H9 (cell line): Measurements from ENCODE around the gene CAVIN1. TPM values are rescaled to one million over a fixed set of nuclear protein-coding genes. Genes with fewer than 3 reads are reported as not detected.

Experiments
- DNase-seq: peaks from one replicate; pipeline ENCODE4 v3.0.0-alpha.2; 2017
- H2AFZ ChIP-seq: one replicate; pipeline ENCODE4 v1.6.1; 2013; ENCODE audit warnings: mild to moderate bottlenecking, low read length, control low read depth, moderate library complexity
- H2AK5ac ChIP-seq: 2 replicates; pipeline ENCODE4 v1.6.1; 2013; ENCODE audit warnings: low read length, control low read depth, mixed read lengths; ENCODE audit not compliant: insufficient read length
- H2BK120ac ChIP-seq: one replicate; pipeline ENCODE4 v1.6.1; 2013; ENCODE audit warnings: low read depth, mild to moderate bottlenecking, low read length, control low read depth, inconsistent platforms; ENCODE audit not compliant: poor library complexity, severe bottlenecking
- H2BK12ac ChIP-seq: 2 replicates; pipeline ENCODE4 v1.6.1; 2013; ENCODE audit warnings: low read length, control low read depth, mixed read lengths, low read depth; ENCODE audit not compliant: insufficient read length
- H2BK15ac ChIP-seq: 2 replicates; pipeline ENCODE4 v1.6.1; 2013; ENCODE audit warnings: low read depth, low read length, control low read depth
- H2BK20ac ChIP-seq: one replicate; pipeline ENCODE4 v1.6.1; 2013; ENCODE audit warnings: low read depth, mild to moderate bottlenecking, low read length, control low read depth, inconsistent platforms; ENCODE audit not compliant: poor library complexity, severe bottlenecking
- H2BK5ac ChIP-seq: 2 replicates; pipeline ENCODE4 v1.6.1; 2013; ENCODE audit warnings: low read length, control low read depth, mixed read lengths; ENCODE audit not compliant: insufficient read length
- H3K14ac ChIP-seq: 2 replicates; pipeline ENCODE4 v1.6.1; 2013; ENCODE audit warnings: low read length, control low read depth; ENCODE audit not compliant: insufficient read depth
- H3K18ac ChIP-seq: 2 replicates; pipeline ENCODE4 v1.6.1; 2013; ENCODE audit warnings: low read depth, mild to moderate bottlenecking, mixed read lengths, low read length, control low read depth; ENCODE audit not compliant: insufficient read length
- H3K23ac ChIP-seq: 2 replicates; pipeline ENCODE4 v1.6.1; 2013; ENCODE audit warnings: low read length, control low read depth, mixed read lengths, low read depth; ENCODE audit not compliant: insufficient read length
- H3K23me2 ChIP-seq: 2 replicates; pipeline ENCODE4 v1.6.1; 2013; ENCODE audit warnings: low read depth, mild to moderate bottlenecking, mixed read lengths, low read length, control low read depth; ENCODE audit not compliant: insufficient read length, poor library complexity, severe bottlenecking
- H3K27ac ChIP-seq: 2 replicates; pipeline ENCODE4 v1.5.1; 2013; ENCODE audit warnings: low read length, control low read depth, mixed read lengths, low read depth; ENCODE audit not compliant: insufficient read length
- H3K27me3 ChIP-seq: 2 replicates; pipeline ENCODE4 v1.6.1; 2013; ENCODE audit warnings: low read length, control low read depth, inconsistent platforms; ENCODE audit not compliant: insufficient read depth
- H3K4ac ChIP-seq: 2 replicates; pipeline ENCODE4 v1.6.1; 2013; ENCODE audit warnings: low read depth, mild to moderate bottlenecking, control low read depth, inconsistent platforms, low read length, moderate library complexity
- H3K4me1 ChIP-seq: 2 replicates; pipeline ENCODE4 v1.6.1; 2013; ENCODE audit warnings: low read length, control low read depth, inconsistent platforms; ENCODE audit not compliant: insufficient read depth
- H3K4me2 ChIP-seq: 2 replicates; pipeline ENCODE4 v1.6.1; 2013; ENCODE audit warnings: low read length, control low read depth, mixed read lengths; ENCODE audit not compliant: insufficient read length, insufficient read depth
- H3K56ac ChIP-seq: 2 replicates; pipeline ENCODE4 v1.6.1; 2013; ENCODE audit warnings: low read depth, mild to moderate bottlenecking, mixed read lengths, low read length, control low read depth; ENCODE audit not compliant: insufficient read length
- H3K79me1 ChIP-seq: 2 replicates; pipeline ENCODE4 v1.6.1; 2013; ENCODE audit warnings: low read depth, mild to moderate bottlenecking, moderate library complexity, low read length, control low read depth, inconsistent platforms; ENCODE audit not compliant: insufficient read depth, poor library complexity, severe bottlenecking
- H3K79me2 ChIP-seq: 2 replicates; pipeline ENCODE4 v1.6.1; 2013; ENCODE audit warnings: low read length, control low read depth, inconsistent platforms; ENCODE audit not compliant: insufficient read depth
- H3K9ac ChIP-seq: 2 replicates; pipeline ENCODE4 v1.6.1; 2013; ENCODE audit warnings: low read length, control low read depth, mixed read lengths; ENCODE audit not compliant: insufficient read length; ENCODE audit errors: extremely low read depth
- H3K9me3 ChIP-seq: one replicate; pipeline ENCODE4 v1.6.1; 2013; ENCODE audit warnings: low read depth, low read length, inconsistent platforms; ENCODE audit not compliant: control insufficient read depth
- H3T11ph ChIP-seq: one replicate; pipeline ENCODE4 v1.6.1; 2013; ENCODE audit warnings: mild to moderate bottlenecking, low read length, control low read depth, inconsistent platforms
- H4K20me1 ChIP-seq: one replicate; pipeline ENCODE4 v1.6.1; 2013; ENCODE audit not compliant: control insufficient read depth, insufficient read length, insufficient read depth
- H4K5ac ChIP-seq: 2 replicates; pipeline ENCODE4 v1.6.1; 2013; ENCODE audit warnings: low read depth, mild to moderate bottlenecking, mixed read lengths, low read length, control low read depth; ENCODE audit not compliant: insufficient read length
- H4K8ac ChIP-seq: replicated peaks from 2 replicates; pipeline ENCODE4 v1.6.1; 2013; ENCODE audit warnings: low read length, control low read depth, mixed read lengths, low read depth; ENCODE audit not compliant: insufficient read length
- H4K91ac ChIP-seq: 2 replicates; pipeline ENCODE4 v1.6.1; 2013; ENCODE audit warnings: low read depth, mild to moderate bottlenecking, moderate library complexity, mixed read lengths, low read length, control low read depth; ENCODE audit not compliant: insufficient read length
- H3K27ac Mint-ChIP-seq, 3 experiments: 2 replicates in 2 of 3; 3 replicates in 1 of 3; pipeline ENCODE4 v1.8.0; 2020 to 2021; ENCODE audit warnings: mixed read lengths in 3 of 3, mild to moderate bottlenecking in 1 of 3, moderate library complexity in 1 of 3
- H3K27me3 Mint-ChIP-seq: 2 replicates; pipeline ENCODE4 v1.8.0; 2021; ENCODE audit warnings: low read depth, mild to moderate bottlenecking, moderate library complexity, mixed read lengths
- H3K36me3 Mint-ChIP-seq, 3 experiments: 2 replicates in 2 of 3; 3 replicates in 1 of 3; pipeline ENCODE4 v1.8.0; 2020 to 2021; ENCODE audit warnings: low read depth in 3 of 3, mixed read lengths in 3 of 3; ENCODE audit not compliant: insufficient read depth in 1 of 3
- H3K4me1 Mint-ChIP-seq, 2 experiments: 2 replicates each; pipeline ENCODE4 v1.8.0; 2020; ENCODE audit warnings: mixed read lengths in 2 of 2
- H3K4me3 Mint-ChIP-seq, 2 experiments: 2 replicates in 1 of 2; 3 replicates in 1 of 2; pipeline ENCODE4 v1.8.0; 2020 to 2021; ENCODE audit warnings: mild to moderate bottlenecking in 2 of 2, mixed read lengths in 2 of 2, moderate library complexity in 1 of 2
- H3K9me3 Mint-ChIP-seq, 2 experiments: 2 replicates in 1 of 2; 3 replicates in 1 of 2; pipeline ENCODE4 v1.8.0; 2020; ENCODE audit warnings: mild to moderate bottlenecking in 2 of 2, mixed read lengths in 2 of 2, moderate library complexity in 1 of 2
- CTCF ChIP-seq: fragments of 200-600 bp; sonication (generic); conservative IDR thresholded peaks from 3 replicates; pipeline ENCODE4 v1.8.0; 2021; ENCODE audit warnings: antibody characterized with exemption, mild to moderate bottlenecking
- WGBS: extraction: QIAGEN DNeasy Blood & Tissue Kit; methylation state at CpG from one replicate; pipeline ENCODE4 v1.1.7; 2013; ENCODE audit warnings: missing lambda C conversion rate, low lambda C conversion rate, mixed read lengths; ENCODE audit not compliant: insufficient read length; ENCODE audit errors: extremely low coverage; 5-methylcytosine and 5-hydroxymethylcytosine counted together
- total RNA-seq: library from RNA; stranded (reverse); gene quantifications from 2 replicates; pipeline ENCODE4 v1.2.1, GENCODE V29; 2021

Gene CAVIN1
- total RNA-seq, 1 experiment from 2014 or later: 65.2 TPM

- no peaks in the 10 kb centered on the region for H3K27me3 Mint-ChIP-seq
- H3K14ac ChIP-seq: no peak overlapping the region
- H3K23me2 ChIP-seq: peaks cover 8% of the 10 kb centered on the region
- H3K4ac ChIP-seq: no peak overlapping the region
- no peak overlapping the region for H3K18ac ChIP-seq
- no CpG with 5 or more reads among the region's 5 CpGs for WGBS
- H3K27ac Mint-ChIP-seq: no peak overlapping the region
- no peak overlapping the region for H2AK5ac ChIP-seq
- H3K79me2 ChIP-seq: peaks cover 18% of the 10 kb centered on the region; the same call in 1 of the 2 replicates
- H3K27me3 ChIP-seq: no peaks in the 10 kb centered on the region
- H2BK5ac ChIP-seq: no peak overlapping the region
- no peak overlapping the region for H2BK20ac ChIP-seq
- no peak overlapping the region for H4K8ac ChIP-seq
- H2BK120ac ChIP-seq: no peak overlapping the region
- no peak overlapping the region for H3K27ac ChIP-seq
- no peak for TF ChIP-seq CTCF
- no peak overlapping the region for H3K9ac ChIP-seq
- H3K23ac ChIP-seq: no peak overlapping the region
- H4K5ac ChIP-seq: no peak overlapping the region
- no peak overlapping the region; a peak in 1 of 5 replicates for H3K4me3 Mint-ChIP-seq
- no peaks in the 10 kb centered on the region for H3K9me3 ChIP-seq
- no peaks in the 10 kb centered on the region; a peak in 1 of 5 replicates for H3K9me3 Mint-ChIP-seq
- H3K79me1 ChIP-seq: peaks cover 3% of the 10 kb centered on the region
- H3T11ph ChIP-seq: no peak overlapping the region
- peaks cover 34% of the 10 kb centered on the region in 2 experiments for H3K4me1 Mint-ChIP-seq
- H2BK12ac ChIP-seq: no peak overlapping the region
- H3K56ac ChIP-seq: no peak overlapping the region
- H2AFZ ChIP-seq: no peak overlapping the region
- no peak overlapping the region for H3K4me2 ChIP-seq
- peaks cover 2 to 5% (median 3%) of the 10 kb centered on the region in 3 experiments; a peak in 4 of 7 replicates for H3K36me3 Mint-ChIP-seq
- no peaks in the 10 kb centered on the region for H4K20me1 ChIP-seq
- no peak overlapping the region for H2BK15ac ChIP-seq
- H3K4me1 ChIP-seq: no peaks in the 10 kb centered on the region
- no peak for DNase-seq
- no peak overlapping the region for H4K91ac ChIP-seq
These were observed 33.2 kb downstream of the CAVIN1 start for GRCh38 chr17:42389899-42390298.
